HG03575 (cell line): ENCODE data around the gene CDKN3.

Experiments used
- ATAC-seq: cut with Tn5 transposase; IDR thresholded peaks from one replicate; pipeline ENCODE4 v1.9.1; 2021; ENCODE audit not compliant: unreplicated experiment, insufficient number of reproducible peaks, low FRiP score; ENCODE audit errors: extremely low read depth

Gene CDKN3

DNA sequence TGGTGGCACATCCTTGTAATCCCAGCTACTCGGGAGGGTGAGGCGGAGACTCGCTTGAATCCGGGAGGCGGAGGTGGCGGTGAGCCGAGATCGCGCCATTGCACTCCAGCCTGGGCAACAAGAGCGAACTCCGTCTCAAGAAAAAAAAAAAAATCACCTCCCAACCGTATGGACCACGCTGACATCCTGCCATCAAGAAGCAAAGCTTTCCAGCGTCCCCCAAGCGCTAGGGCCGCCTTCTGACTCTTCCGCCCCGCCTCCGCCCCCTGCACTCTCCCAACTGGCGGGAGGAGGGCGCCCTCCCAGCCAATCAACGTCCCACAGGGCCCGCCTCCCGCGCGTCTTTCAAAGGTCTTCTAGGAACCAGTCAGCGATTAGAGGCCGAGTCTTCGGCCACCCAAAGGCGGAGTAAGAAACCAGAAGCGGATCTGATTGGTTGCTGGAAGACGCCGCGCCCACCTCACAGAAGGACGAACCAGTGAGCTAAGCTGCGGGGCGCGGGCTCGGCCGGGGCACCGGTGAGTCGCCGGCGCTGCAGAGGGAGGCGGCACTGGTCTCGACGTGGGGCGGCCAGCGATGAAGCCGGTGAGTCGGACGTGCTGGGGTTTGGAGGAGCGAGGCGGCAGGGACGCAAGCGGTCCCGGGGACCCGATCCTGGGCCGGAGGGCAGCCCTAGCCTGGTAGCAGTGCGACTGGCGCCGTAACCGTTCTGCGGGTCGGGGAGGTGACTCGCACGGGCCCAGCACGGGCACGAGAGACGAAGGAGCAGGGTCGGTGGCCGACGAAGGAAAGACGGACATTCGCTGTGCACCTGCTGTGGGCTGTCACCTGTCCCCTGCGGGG, at the start of gene CDKN3:
CDKN3 (plus strand) TSS at position 515 of the 843 bp plus-strand sequence; CDS start at position 577, 62 bp downstream.
- ATAC-seq = peak; percentile 94

DNA sequence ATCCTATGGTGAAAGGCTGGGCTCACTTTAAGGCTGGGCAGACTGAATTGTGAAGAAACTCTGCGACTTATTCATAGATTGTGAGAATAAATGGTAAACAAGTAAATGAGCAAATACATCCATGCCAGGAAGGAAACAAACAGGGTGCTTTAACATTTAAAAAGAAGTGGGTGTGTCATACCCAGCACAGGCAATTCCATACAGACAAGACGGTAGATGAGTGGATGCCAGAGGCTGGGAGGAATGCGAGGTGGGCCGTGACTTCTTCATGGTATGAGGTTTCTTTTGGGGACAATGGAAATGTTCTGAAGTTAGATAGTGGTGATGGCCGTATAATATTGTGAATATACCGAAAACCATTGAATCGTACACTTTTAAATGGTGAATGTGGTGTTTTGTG, 49.8 kb upstream of the CDKN3 start:
- no peak for ATAC-seq

DNA sequence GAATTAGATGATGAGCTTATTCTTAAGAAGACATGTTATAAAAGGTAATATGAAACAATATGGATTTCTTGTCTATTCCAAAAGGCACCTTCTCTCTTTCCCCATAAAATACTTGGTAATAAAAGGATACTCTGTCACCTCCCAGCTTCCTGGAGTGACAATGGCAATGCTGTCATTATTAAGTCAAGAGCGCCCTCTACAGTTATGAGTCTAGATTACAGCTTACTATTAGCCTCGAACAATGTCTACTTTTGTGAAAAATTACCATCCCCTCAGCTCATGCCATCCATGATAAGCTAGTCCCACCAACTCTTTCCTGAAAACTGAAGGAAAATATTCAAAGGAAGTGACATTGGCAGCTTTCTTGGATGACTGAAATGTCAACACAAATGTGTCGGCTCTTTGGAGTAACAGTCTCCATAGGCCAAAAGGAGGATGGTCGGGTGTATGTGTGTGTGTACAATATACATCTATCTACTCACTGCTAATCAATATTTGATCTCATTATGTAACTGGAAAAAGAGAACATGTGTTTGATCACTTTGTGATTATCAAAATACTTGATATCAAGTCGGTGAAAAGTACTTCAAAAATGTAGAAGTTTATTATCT, 48.7 kb upstream of the CDKN3 start:
- no peak for ATAC-seq

GRCh38 chr14:54348923-54349620, 47.7 kb upstream of the CDKN3 start:
- ATAC-seq = no peak

DNA sequence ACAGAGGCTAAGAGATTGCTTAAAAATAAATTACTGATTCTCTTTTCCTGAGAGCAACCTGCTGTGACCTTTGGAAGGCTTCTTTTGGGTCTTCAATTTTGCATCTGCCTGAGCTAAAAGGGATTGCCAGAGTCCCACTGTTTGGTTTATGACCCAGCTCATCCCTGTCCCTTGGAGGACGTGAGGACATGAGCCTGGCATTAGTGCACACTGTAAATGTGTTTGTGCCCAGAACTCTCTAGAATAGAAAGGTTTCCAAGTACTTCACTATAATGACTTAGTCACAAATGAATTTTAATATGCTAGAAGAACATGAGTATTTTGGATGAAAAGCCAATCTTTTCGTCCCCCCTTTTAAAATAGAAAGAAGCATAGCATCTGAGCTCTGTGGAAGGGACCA, 47.1 kb upstream of the CDKN3 start:
- ATAC-seq = no peak

- ATAC-seq = no peak
Measured at GRCh38 chr14:54350203-54350602, 46.6 kb upstream of the CDKN3 start.

DNA sequence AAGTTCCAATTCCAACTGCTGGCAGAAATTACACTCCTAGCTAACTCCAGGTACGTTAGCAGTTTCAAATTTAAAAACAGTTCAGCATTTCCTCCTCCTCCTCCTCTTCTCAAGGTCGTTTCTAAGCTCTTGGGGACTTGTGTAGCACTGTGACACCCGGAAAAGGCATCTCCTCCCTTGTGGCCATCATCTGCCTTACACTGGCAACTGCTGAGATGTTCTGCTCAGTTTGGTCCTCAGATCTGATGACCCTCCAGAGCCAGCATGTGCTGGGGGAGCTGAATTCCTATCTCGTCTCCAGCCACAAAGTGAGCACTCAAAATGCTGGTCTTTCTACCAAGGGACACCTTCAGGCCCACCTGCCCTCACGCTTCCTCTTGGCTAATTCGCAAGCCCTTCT, 43.5 kb upstream of the CDKN3 start:
- no peak for ATAC-seq

- ATAC-seq = no peak
Measured at GRCh38 chr14:54353694-54354093, 43.1 kb upstream of the CDKN3 start.

GRCh38 chr14:54354096-54354495, 42.7 kb upstream of the CDKN3 start:
- no peak for ATAC-seq

DNA sequence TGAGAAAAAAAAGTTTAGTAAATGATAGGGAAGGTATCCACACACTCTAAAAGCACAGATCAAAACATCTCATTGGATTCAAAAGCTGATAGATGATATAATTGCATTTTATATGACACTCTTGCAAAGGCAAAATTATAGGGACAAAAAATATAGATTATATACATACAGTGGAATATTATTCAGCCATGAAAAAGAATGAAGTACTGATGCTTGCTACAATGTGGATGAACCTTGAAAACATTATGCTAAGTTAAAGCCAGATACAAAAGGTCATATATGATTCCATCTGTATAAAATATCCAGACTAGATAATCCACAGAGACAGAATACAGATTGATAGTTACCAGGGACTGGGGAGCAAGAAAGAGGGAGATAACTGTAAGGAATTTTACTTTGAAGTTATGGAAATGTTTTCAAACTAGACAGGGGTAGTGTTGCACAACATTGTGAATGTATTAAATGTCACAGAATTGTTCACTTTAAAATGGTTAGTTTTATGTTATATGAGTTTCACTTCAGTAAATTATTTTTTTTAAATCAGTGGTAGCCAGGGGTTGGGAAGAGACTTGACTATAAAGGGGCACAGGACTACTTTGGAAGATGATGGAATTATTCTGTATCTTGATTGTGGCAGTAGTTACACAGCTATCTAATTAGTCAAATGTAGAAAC, 41.7 kb upstream of the CDKN3 start:
- ATAC-seq = no peak

GRCh38 chr14:54355698-54356097, 41.1 kb upstream of the CDKN3 start:
- no peak for ATAC-seq

- ATAC-seq = no peak
Measured at GRCh38 chr14:54356172-54356571, 40.6 kb upstream of the CDKN3 start.

- no peak for ATAC-seq
Measured at GRCh38 chr14:54360667-54361066, 36.1 kb upstream of the CDKN3 start.

- no peak for ATAC-seq
Measured at GRCh38 chr14:54362089-54362504, 34.7 kb upstream of the CDKN3 start.

- ATAC-seq = no peak
Measured at GRCh38 chr14:54362759-54363437, 33.9 kb upstream of the CDKN3 start.

GRCh38 chr14:54364555-54365415, 32.0 kb upstream of the CDKN3 start:
- ATAC-seq = no peak

DNA sequence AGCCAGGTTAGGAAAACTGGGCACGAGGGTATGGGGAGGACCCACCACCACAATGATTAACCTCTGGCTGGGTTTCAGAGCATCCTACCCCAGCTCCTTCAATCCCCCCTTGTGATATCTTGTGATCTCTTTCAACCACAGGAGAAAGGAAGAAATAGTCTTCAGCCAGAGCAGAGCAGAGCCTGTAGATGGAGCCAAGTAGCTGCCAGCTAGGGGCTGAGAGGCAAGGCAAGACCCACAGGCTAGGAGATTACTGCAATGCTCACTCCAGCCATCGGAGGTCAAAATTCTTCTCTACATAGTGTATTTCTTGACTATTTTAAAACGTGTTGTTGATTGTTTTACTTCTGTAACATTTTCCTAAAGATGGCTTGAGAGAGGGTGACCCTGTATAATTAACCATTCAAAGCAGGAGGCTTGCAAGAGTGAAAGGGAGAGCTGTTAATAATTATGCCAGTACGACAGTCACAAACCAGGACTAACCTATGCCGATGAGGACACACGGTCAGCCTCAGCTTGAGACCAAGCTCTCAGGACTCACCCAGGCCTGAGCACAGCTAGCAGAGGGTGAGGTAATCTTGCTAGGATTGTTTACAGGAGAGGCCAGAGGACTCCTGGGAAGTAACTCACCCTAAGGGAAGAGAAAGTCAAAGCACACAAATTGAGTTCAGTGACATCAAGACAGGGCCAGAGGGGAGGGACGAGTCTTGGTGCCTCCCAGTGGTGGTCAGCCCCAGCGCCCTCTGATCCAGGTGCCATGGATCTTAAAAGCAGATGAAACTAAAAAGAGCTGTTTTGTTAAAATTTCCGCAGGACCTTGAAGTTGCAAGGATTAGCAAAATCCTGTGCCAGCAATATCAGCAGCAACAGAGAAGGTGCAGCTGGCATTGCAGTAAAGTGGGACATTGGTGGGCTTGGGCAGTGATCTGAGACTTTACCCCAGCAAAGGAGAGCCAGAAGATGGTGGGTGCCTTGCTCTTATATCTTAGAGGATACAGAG, 29.8 kb upstream of the CDKN3 start:
- ATAC-seq = no peak
